ENCODE measurements around the gene HOXB7. TPM values are rescaled to one million over a fixed set of nuclear protein-coding genes. Genes with fewer than 3 reads are reported as not detected.

Gene HOXB7
- total and polyA plus RNA-seq, 2 experiments from 2014 or later: not detected

DNA sequence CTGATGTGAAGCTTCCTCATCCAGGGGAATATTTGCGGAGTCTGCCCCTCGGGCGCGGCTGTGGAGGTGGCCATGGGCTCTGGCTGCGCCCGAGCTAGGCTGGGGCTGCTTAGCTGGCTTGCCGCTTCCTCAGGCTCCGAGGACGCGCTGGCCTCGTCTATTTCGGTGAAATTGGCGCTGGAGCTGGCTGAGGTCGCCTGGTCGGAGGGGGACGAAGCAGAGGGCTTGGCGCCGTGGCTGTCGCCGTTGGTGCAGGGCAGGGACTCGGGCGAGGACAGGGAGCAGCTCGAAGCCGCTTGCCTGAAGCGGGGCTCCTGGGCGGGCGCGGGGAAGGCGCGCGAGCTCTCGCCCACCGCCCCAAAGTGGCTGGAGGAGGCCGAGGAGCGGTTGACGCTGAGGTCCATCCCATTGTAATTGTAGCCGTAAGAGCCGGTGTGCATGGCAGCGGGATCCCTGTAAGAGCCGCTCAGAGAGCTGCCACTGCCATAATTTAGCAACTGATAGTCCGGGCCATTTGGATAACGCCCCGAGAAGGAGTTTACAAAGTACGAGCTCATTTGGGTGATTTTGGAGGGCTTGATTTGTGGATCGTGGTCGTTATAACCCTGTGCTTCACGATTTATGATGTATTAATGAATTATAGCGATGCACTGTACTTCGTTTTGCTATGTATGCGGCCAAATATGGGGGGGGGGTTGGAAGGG, 17.5 kb downstream of the HOXB7 start, which contains the start of gene HOXB5 (continued):
- no peak for TF ChIP-seq CREB1 (CRISPR knock-in tag; IDR thresholded peaks at IDR 0.05; ENCODE audit: low read depth)
- TF ChIP-seq, protein P1, sequence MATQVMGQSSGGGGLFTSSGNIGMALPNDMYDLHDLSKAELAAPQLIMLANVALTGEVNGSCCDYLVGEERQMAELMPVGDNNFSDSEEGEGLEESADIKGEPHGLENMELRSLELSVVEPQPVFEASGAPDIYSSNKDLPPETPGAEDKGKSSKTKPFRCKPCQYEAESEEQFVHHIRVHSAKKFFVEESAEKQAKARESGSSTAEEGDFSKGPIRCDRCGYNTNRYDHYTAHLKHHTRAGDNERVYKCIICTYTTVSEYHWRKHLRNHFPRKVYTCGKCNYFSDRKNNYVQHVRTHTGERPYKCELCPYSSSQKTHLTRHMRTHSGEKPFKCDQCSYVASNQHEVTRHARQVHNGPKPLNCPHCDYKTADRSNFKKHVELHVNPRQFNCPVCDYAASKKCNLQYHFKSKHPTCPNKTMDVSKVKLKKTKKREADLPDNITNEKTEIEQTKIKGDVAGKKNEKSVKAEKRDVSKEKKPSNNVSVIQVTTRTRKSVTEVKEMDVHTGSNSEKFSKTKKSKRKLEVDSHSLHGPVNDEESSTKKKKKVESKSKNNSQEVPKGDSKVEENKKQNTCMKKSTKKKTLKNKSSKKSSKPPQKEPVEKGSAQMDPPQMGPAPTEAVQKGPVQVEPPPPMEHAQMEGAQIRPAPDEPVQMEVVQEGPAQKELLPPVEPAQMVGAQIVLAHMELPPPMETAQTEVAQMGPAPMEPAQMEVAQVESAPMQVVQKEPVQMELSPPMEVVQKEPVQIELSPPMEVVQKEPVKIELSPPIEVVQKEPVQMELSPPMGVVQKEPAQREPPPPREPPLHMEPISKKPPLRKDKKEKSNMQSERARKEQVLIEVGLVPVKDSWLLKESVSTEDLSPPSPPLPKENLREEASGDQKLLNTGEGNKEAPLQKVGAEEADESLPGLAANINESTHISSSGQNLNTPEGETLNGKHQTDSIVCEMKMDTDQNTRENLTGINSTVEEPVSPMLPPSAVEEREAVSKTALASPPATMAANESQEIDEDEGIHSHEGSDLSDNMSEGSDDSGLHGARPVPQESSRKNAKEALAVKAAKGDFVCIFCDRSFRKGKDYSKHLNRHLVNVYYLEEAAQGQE (IDR thresholded peaks at IDR 0.05; ENCODE audit: unreplicated experiment): no peak
- no peak for TF ChIP-seq ZNF331 (CRISPR knock-in tag; IDR thresholded peaks at IDR 0.05; ENCODE audit: low read depth)
- no peak for TF ChIP-seq ZNF114 (CRISPR knock-in tag; IDR thresholded peaks at IDR 0.05)
- peak; percentile 69 for TF ChIP-seq EZH2phosphoT487 (IDR thresholded peaks at IDR 0.05; ENCODE audit: unreplicated experiment)
- TF ChIP-seq STAT1 (IDR thresholded peaks at IDR 0.05; ENCODE audit: unreplicated experiment): no peak
- TF ChIP-seq, protein P2, sequence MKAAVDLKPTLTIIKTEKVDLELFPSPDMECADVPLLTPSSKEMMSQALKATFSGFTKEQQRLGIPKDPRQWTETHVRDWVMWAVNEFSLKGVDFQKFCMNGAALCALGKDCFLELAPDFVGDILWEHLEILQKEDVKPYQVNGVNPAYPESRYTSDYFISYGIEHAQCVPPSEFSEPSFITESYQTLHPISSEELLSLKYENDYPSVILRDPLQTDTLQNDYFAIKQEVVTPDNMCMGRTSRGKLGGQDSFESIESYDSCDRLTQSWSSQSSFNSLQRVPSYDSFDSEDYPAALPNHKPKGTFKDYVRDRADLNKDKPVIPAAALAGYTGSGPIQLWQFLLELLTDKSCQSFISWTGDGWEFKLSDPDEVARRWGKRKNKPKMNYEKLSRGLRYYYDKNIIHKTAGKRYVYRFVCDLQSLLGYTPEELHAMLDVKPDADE (IDR thresholded peaks at IDR 0.05): no peak
- TF ChIP-seq JUNB (IDR thresholded peaks at IDR 0.05; ENCODE audit: unreplicated experiment): no peak
- no peak for TF ChIP-seq NANOG (IDR thresholded peaks at IDR 0.05; ENCODE audit: borderline replicate concordance)

DNA sequence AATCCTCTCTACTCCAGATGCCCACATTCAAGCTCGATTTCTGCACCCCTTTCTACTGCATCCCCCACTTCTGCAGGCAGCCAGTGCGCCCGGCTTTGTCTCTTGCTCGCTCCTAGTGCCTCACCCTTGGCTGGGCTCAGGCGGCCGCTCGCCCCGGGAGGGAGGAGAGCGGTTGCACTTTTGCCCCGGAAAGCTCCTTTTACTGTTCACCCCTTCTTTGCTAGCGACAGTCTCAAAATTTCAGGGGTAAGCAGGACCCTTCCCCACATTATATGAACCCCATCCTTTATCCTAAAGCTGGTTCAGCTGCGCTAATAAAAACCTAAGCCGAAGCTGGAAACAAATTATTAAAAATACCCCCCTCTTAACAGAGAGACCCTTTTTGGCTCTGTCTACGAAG, 18.2 kb downstream of the HOXB7 start:
- Histone ChIP-seq H3K4me2 (no peak overlapping the region), H3K79me2 (replicated peaks; ENCODE audit: insufficient read depth) (no peaks in the 10 kb centered on the region), H3K4me1 (ENCODE audit: insufficient read depth) (peaks cover 61% of the 10 kb centered on the region), H3K27ac (ENCODE audit: low read depth) (no peak overlapping the region), H3F3A (replicated peaks; ENCODE audit: low read depth) (peaks cover 53% of the 10 kb centered on the region), H2AFZ (no peak overlapping the region), H3K4me3 (no peak overlapping the region), H3K27me3 (ENCODE audit: insufficient read depth) (peaks cover 100% of the 10 kb centered on the region), H3K9me2 (ENCODE audit: insufficient read depth) (no peaks in the 10 kb centered on the region), H3K36me3 (ENCODE audit: insufficient read depth) (no peaks in the 10 kb centered on the region), H4K20me1 (replicated peaks; ENCODE audit: insufficient read depth) (peaks cover 44% of the 10 kb centered on the region)
- Mint-ChIP-seq H3K4me3 (0 out of 3 replicates have a peak overlapping the region, but pooled peaks have one; percentile 23), H3K4me1 (peaks cover 42% of the 10 kb centered on the region), H3K27me3 (ENCODE audit: insufficient read depth, low read depth, poor library complexity) (peaks cover 100% of the 10 kb centered on the region), H3K9me3 (no peaks in the 10 kb centered on the region; the same call in 2 of the 3 replicates), H3K27ac (no peak overlapping the region), H3K36me3 (ENCODE audit: low read depth) (no peaks in the 10 kb centered on the region)
- TF ChIP-seq EZH2phosphoT487 (IDR thresholded peaks at IDR 0.05; ENCODE audit: unreplicated experiment) (peak; percentile 20), STAT1 (IDR thresholded peaks at IDR 0.05; ENCODE audit: unreplicated experiment) (no peak), EZH2 (IDR thresholded peaks at IDR 0.05; ENCODE audit: low read depth, unreplicated experiment) (peak; percentile 93)
- DNase-seq (ENCODE audit: low spot score) (no peak), ATAC-seq (peak; percentile 3; the same call in 1 of the 3 replicates)

Measured in GM23338 (cell line).